Peyer's patch (tissue), 4 donors: ENCODE data around the gene ANKRD11. TPM values are rescaled to one million over a fixed set of nuclear protein-coding genes. Genes with fewer than 3 reads are reported as not detected.

ENCODE experiments used
- DNase-seq, 3 donors: peaks; one replicate each; pipeline ENCODE4 v3.0.0-alpha.2; 2017 to 2019
- H3K27ac ChIP-seq, 4 donors: fragments of 200-600 bp; sonication (generic); one replicate each; pipeline ENCODE4 v1.5.1; 2016 to 2019
- H3K27me3 ChIP-seq, 2 donors: fragments of 200-600 bp; sonication (generic); one replicate each; pipeline ENCODE4 v1.5.1; 2019
- H3K36me3 ChIP-seq, 3 donors: fragments of 200-600 bp; sonication (generic); one replicate each; pipeline ENCODE4 v1.5.1; 2016 to 2019
- H3K4me1 ChIP-seq, 4 donors: fragments of 200-600 bp; sonication (generic); one replicate each; pipeline ENCODE4 v1.5.1; 2016 to 2019
- H3K4me3 ChIP-seq, 4 donors: fragments of 200-600 bp; sonication (generic); 1 replicate in 3 of 4; 2 replicates in 1 of 4; pipeline ENCODE4 v1.5.1; 2016 to 2019; ENCODE audit warnings: mild to moderate bottlenecking in 1 of 4
- H3K9me3 ChIP-seq, 4 donors: fragments of 200-600 bp; sonication (generic); one replicate each; pipeline ENCODE4 v1.5.1; 2016 to 2019; ENCODE audit warnings: mild to moderate bottlenecking in 1 of 4
- POLR2A ChIP-seq, 2 donors: fragments of 450-650 bp; IDR thresholded peaks; one replicate each; pipeline ENCODE4 v1.5.1; 2017; ENCODE audit warnings: antibody characterized with exemption in 2 of 2, mild to moderate bottlenecking in 2 of 2, moderate library complexity in 2 of 2
- total RNA-seq, 4 donors: library from RNA; depleted of rRNA; stranded (reverse); fragments of >200 nt; gene quantifications; one replicate each; pipeline ENCODE4 v1.1.0, GENCODE V29; 2016
- TF ChIP-seq, protein P1 (sequence below), 6 experiments: fragments of 450-650 bp in 4 of 6; fragments of 200-600 bp in 2 of 6; sonication (generic) in 1 of 6; IDR thresholded peaks; one replicate each; pipeline ENCODE4 v1.5.1; 2017 to 2019; ENCODE audit warnings: antibody characterized with exemption in 6 of 6, mild to moderate bottlenecking in 3 of 6, moderate library complexity in 1 of 6

Gene ANKRD11
- total RNA-seq, 4 donors from 2014 or later = 177 to 227 (median 211) TPM

DNA sequence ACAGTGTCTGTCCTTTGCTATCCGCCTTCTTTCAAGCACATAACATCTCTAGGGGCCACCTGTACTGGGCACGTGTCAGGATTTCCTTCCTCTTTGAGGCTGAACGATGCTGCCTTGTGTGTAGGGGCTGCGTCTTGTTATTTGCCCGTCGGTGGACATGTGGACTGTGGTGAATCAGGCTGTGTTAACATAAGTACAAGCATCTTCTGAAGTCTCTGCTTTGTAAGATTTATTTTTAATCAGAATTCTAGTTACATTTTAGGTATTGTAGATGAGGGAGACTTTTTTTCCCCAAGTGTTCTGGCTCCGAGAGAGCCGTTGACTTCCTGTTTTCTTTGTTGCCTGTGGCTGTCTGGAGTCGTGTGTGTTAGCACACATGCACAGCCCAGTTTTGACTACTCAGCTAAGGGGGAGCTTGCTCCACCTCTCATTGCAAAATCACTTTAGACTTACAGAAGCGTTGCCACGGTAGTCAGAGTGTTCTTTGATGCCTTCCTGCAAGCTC, 43.9 kb upstream of the ANKRD11 start:
- no peak overlapping the region for H3K4me3 ChIP-seq
- TF ChIP-seq, protein P1, sequence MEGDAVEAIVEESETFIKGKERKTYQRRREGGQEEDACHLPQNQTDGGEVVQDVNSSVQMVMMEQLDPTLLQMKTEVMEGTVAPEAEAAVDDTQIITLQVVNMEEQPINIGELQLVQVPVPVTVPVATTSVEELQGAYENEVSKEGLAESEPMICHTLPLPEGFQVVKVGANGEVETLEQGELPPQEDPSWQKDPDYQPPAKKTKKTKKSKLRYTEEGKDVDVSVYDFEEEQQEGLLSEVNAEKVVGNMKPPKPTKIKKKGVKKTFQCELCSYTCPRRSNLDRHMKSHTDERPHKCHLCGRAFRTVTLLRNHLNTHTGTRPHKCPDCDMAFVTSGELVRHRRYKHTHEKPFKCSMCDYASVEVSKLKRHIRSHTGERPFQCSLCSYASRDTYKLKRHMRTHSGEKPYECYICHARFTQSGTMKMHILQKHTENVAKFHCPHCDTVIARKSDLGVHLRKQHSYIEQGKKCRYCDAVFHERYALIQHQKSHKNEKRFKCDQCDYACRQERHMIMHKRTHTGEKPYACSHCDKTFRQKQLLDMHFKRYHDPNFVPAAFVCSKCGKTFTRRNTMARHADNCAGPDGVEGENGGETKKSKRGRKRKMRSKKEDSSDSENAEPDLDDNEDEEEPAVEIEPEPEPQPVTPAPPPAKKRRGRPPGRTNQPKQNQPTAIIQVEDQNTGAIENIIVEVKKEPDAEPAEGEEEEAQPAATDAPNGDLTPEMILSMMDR (IDR thresholded peaks at IDR 0.05) = no peak
- TF ChIP-seq POLR2A (IDR thresholded peaks at IDR 0.05) = no peak
- H3K9me3 ChIP-seq = no peaks in the 10 kb centered on the region
- peaks cover 0 to 91% (median 0%) of the 10 kb centered on the region in 3 donors for H3K36me3 ChIP-seq
- H3K27ac ChIP-seq = peak overlapping the region; percentile 63 to 80 (median 74)
- H3K4me1 ChIP-seq = peaks cover 5 to 22% (median 12%) of the 10 kb centered on the region in 4 donors
- no peaks in the 10 kb centered on the region for H3K27me3 ChIP-seq
- DNase-seq = peak in 2 of 3 donors; percentile 78 to 81

DNA sequence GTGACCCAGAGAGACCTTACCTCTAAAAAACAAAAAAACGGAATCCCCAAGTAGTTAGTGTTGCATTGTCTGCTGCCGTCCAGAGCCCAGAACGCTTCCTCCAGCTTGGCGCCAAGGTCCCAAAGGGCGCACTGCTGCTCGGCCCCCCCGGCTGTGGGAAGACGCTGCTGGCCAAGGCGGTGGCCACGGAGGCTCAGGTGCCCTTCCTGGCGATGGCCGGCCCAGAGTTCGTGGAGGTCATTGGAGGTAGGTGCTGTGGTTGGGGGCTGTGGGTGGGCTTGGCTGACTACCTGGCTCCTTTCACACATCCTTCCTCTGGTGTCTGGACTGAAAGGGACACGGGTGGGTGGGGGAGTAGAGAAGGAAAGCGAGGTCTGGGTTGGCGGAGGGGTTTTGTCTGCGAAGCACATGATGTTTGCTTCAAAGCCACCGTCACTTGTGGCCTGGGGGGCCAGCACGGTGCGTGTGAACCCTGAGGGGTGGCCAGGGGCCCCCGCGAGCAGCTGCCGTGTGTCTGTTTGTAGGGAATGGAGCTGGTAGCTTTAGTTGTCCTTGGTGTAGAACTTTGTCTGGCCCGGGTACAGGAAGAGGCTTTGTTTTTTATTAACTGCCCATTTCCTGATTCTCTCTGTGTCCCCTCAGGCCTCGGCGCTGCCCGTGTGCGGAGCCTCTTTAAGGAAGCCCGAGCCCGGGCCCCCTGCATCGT, 41.6 kb upstream of the ANKRD11 start:
- Histone ChIP-seq H3K27me3 (no peaks in the 10 kb centered on the region), H3K27ac (no peak overlapping the region), H3K9me3 (no peaks in the 10 kb centered on the region), H3K4me1 (peaks cover 5 to 22% (median 12%) of the 10 kb centered on the region in 4 donors), H3K4me3 (no peak overlapping the region), H3K36me3 (peaks cover 0 to 95% (median 0%) of the 10 kb centered on the region in 3 donors)
- DNase-seq = no peak
- TF ChIP-seq, protein P1 (IDR thresholded peaks at IDR 0.05) = no peak
- TF ChIP-seq POLR2A (IDR thresholded peaks at IDR 0.05) = no peak

DNA sequence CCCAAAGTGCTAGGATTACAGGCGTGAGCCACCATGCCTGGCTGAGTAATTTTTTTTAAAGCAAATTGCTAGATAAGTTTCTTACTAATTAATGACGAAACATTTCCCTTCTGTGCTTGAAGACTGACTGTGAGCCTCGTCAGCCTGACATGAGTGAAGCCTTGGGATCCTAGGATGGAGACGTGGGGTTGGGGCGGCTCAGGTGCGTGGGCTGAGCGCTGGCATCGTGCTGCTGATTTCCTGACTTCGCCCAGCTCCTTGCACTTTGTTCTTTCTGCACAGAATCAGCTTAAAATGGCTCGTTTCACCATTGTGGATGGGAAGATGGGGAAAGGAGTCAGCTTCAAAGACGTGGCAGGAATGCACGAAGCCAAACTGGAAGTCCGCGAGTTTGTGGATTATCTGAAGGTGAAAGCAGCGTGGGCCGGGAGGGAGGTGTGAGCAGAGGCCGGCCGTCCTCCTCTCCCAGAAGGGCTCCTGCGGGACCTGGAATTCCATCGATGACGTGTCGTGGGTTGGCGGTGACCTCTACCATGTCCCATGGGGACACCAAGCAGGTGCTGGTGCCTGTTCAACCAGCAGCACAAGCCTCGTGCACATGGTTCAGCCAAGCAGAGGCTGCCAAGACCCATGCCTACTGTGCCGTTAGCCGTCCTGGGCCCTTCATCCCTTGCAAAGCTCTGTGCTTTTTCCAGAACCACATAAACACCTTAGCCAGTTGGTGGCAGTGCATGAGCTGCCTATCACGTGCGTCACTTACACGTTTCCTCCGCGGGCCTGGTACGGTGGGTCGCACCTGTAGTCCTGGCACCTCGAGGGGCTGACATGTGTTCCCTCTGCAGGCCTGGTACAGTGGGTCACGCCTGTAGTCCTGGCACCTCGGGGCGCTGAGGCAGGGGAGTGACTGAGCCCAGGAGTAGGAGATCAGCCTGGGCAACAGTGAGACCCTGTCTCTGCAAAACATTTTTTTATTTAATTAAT, 40.3 kb upstream of the ANKRD11 start:
- DNase-seq = no peak
- Histone ChIP-seq H3K4me3 (no peak overlapping the region), H3K27me3 (no peaks in the 10 kb centered on the region), H3K4me1 (peaks cover 5 to 19% (median 11%) of the 10 kb centered on the region in 4 donors), H3K27ac (no peak overlapping the region), H3K36me3 (peaks cover 0 to 100% (median 0%) of the 10 kb centered on the region in 3 donors), H3K9me3 (no peaks in the 10 kb centered on the region)
- TF ChIP-seq, protein P1 (IDR thresholded peaks at IDR 0.05) = no peak
- TF ChIP-seq POLR2A (IDR thresholded peaks at IDR 0.05) = no peak

DNA sequence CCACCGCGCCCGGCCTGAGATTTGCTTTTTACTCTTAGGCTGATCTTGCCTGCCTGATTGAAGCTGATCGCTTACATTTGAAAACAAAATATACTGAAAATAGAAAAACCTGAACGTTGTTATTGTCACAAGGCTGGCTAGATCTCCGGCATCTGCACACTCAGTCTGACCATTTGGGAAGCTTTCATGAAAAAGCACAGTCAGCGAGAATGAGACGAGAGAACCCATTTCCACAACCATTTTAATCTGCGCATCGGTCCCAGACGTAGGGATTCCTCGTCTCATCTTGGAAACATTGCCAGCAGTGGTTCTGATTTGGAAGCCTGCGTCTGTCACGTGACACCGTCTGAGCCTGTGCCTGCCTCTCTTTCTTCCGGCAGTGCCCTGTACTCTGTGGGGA, 38.7 kb upstream of the ANKRD11 start:
- Histone ChIP-seq H3K9me3 (no peaks in the 10 kb centered on the region), H3K27me3 (no peaks in the 10 kb centered on the region), H3K4me3 (no peak overlapping the region), H3K27ac (no peak overlapping the region), H3K4me1 (peaks cover 0 to 7% (median under 1%) of the 10 kb centered on the region in 4 donors), H3K36me3 (peaks cover 0 to 100% (median 0%) of the 10 kb centered on the region in 3 donors)
- DNase-seq = no peak
- TF ChIP-seq, protein P1 (IDR thresholded peaks at IDR 0.05) = no peak
- TF ChIP-seq POLR2A (IDR thresholded peaks at IDR 0.05) = no peak

DNA sequence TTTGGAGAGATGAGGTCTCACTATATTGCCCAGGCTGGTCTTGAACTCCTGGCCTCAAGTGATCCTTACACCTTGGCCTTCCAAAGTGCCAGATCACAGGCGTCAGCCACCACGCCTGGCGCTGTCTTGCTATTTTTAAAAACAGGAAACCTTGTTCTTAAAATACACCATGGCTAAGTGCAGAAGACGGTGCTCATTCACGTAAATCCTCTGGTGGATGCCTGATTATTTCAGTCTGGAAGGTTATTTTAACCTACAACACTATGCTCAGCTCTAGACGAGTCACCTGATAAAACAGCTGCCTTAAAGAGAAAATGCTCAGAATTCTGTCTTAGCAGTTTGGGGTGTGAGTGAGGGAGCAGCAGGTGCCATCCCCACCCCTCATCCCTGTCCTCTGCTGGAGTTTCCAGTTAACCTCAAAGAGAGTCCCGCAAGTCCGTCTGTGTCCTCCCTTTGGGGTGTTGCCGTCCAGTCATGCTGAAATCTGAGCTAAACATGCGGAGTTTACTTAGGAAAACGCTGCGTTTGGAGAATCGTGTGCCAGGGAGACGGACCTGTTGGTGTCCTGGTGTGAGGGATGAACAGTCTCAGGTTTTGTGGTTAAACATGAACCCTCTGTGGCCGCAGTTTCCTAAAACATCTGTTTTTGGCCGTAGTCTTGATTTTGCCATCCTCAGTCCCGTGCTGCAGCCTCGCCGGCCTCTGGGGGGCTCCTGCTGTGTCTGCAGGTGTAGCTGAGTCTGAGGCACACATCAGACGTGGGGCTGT, 35.0 kb upstream of the ANKRD11 start:
- DNase-seq = peak in 1 of 3 donors; percentile 38
- H3K36me3 ChIP-seq = peaks cover 0 to 95% (median 0%) of the 10 kb centered on the region in 3 donors
- no peak for TF ChIP-seq POLR2A (IDR thresholded peaks at IDR 0.05)
- TF ChIP-seq, protein P1 (IDR thresholded peaks at IDR 0.05) = no peak
- no peaks in the 10 kb centered on the region for H3K27me3 ChIP-seq
- H3K27ac ChIP-seq = peak overlapping the region in 1 of 4 donors; percentile 13
- no peaks in the 10 kb centered on the region for H3K4me1 ChIP-seq
- H3K4me3 ChIP-seq = no peak overlapping the region
- H3K9me3 ChIP-seq = no peaks in the 10 kb centered on the region
